OCI-LY7 (cell line): Measurements from ENCODE around the gene FAM136A. TPM values are rescaled to one million over a fixed set of nuclear protein-coding genes. Genes with fewer than 3 reads are reported as not detected.
A peak's percentile ranks its signal among the peaks of the same experiment; 100 is the strongest.

ENCODE experiments used
- BruUV-seq: library from RNA; stranded (reverse); fragments of 400-500 nt; replicated peaks from 2 replicates; lab custom pipeline; 2021; lab: Mats Ljungman, UMichigan
- CTCF ChIA-PET: fragments of 300-600 bp; sonication (Branson Sonifier 250); formaldehyde crosslinking; loops from one replicate; lab custom pipeline; 2022; ENCODE audit warnings: antibody characterized with exemption; ENCODE audit not compliant: unreplicated experiment; lab: Charles Lee
- POLR2A ChIA-PET: fragments of 300-600 bp; sonication (Branson Sonifier 250); formaldehyde crosslinking; loops from one replicate; lab custom pipeline; 2022; ENCODE audit warnings: antibody characterized with exemption; lab: Charles Lee
- DNase-seq: peaks from one replicate; pipeline ENCODE4 v3.0.0-alpha.2; 2015; ENCODE audit warnings: low spot score
- H2AFZ ChIP-seq: fragments of 200-600 bp; sonication (generic), shearing (Covaris generic); 2 replicates; pipeline ENCODE4 v1.6.1; 2014; ENCODE audit warnings: mild to moderate bottlenecking, antibody characterized with exemption, low read length, moderate library complexity
- H3K27ac ChIP-seq: fragments of 200-600 bp; sonication (generic); 2 replicates; pipeline ENCODE4 v1.5.1; 2014; ENCODE audit warnings: mixed run types, low read depth, mild to moderate bottlenecking, moderate library complexity, low read length, inconsistent platforms; ENCODE audit not compliant: poor library complexity, severe bottlenecking
- H3K36me3 ChIP-seq: fragments of 200-600 bp; sonication (generic); 2 replicates; pipeline ENCODE4 v1.6.1; 2014; ENCODE audit warnings: mild to moderate bottlenecking, antibody characterized with exemption, low read length, moderate library complexity, mixed read lengths; ENCODE audit not compliant: insufficient read depth
- H3K4me1 ChIP-seq: fragments of 200-600 bp; sonication (generic); 2 replicates; pipeline ENCODE4 v1.5.1; 2014; ENCODE audit warnings: mild to moderate bottlenecking, low read length; ENCODE audit not compliant: insufficient read depth, poor library complexity, severe bottlenecking
- H3K4me2 ChIP-seq: fragments of 200-600 bp; sonication (generic); 2 replicates; pipeline ENCODE4 v1.6.1; 2014; ENCODE audit warnings: mild to moderate bottlenecking, low read length
- H3K4me3 ChIP-seq: fragments of 200-600 bp; sonication (generic); 2 replicates; pipeline ENCODE4 v1.5.1; 2014; ENCODE audit warnings: mild to moderate bottlenecking, low read depth, low read length; ENCODE audit not compliant: poor library complexity, severe bottlenecking
- H3K79me2 ChIP-seq: fragments of 200-600 bp; sonication (generic); 2 replicates; pipeline ENCODE4 v1.6.1; 2016; ENCODE audit warnings: low read depth, mild to moderate bottlenecking, low read length, moderate library complexity, mixed read lengths; ENCODE audit not compliant: insufficient read depth
- H3K9me2 ChIP-seq: fragments of 200-600 bp; sonication (generic); 2 replicates; pipeline ENCODE4 v1.6.1; 2016; ENCODE audit warnings: mild to moderate bottlenecking, low read length, mixed read lengths; ENCODE audit not compliant: insufficient read depth
- H3K9me3 ChIP-seq: fragments of 200-600 bp; sonication (generic); 2 replicates; pipeline ENCODE4 v1.6.1; 2014; ENCODE audit warnings: mild to moderate bottlenecking, mixed run types, low read length, mixed read lengths
- H4K20me1 ChIP-seq: fragments of 200-600 bp; sonication (generic); 2 replicates; pipeline ENCODE4 v1.6.1; 2014; ENCODE audit warnings: mild to moderate bottlenecking, antibody characterized with exemption, low read length, moderate library complexity, mixed read lengths; ENCODE audit not compliant: insufficient read depth
- EZH2phosphoT487 ChIP-seq: fragments of 200-600 bp; sonication (generic); IDR thresholded peaks from 2 replicates; pipeline ENCODE4 v1.6.1; 2018; ENCODE audit warnings: low read depth, borderline replicate concordance, mild to moderate bottlenecking, mixed run types, antibody characterized with exemption, low read length, moderate library complexity, mixed read lengths
- intact Hi-C: fragments of 100-400 bp; cut with micrococcal nuclease; formaldehyde crosslinking; loops from one replicate; pipeline ENCODE4 v1.10.0; 2022; ENCODE audit not compliant: unreplicated experiment
- total RNA-seq, 2 experiments: library from RNA; depleted of rRNA in 1 of 2; stranded (reverse); fragments of >200 nt in 1 of 2; shearing (Covaris generic) in 1 of 2; gene quantifications; 2 replicates each; pipeline ENCODE4 v1.2.3, GENCODE V29; 2014 to 2022
- TF ChIP-seq, protein P1 (sequence below): fragments of 200-600 bp; sonication (generic); conservative IDR thresholded peaks from 2 replicates; pipeline ENCODE4 v1.5.1; 2014; ENCODE audit warnings: mild to moderate bottlenecking, antibody characterized with exemption, low read length, moderate library complexity, mixed read lengths

Gene FAM136A
- total RNA-seq, 2 experiments from 2014 or later, result 57.2 to 82.2 TPM

DNA sequence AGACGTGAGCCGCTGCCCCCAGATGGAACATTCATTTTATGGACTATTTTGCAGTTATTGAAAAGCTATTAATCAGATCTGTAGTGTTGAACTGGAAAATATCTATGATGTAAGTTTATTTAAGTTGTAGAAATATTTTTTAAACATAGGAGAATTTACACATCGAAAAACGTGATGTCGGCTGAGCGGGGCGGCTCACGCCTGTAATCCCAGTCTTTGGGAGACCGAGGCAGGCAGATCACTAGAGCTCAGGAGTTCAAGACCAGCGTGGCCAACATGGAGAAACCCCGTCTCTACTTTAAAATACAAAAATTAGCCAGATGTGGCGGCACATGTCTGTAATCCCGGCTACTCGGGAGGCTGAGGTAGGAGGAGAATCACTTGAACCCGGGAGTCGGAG is 51.4 kb downstream of the FAM136A start:
- Histone ChIP-seq H3K36me3 (peaks cover 10% of the 10 kb centered on the region), H3K4me3 (no peak overlapping the region), H3K9me3 (no peaks in the 10 kb centered on the region), H2AFZ (no peak overlapping the region), H3K4me2 (no peak overlapping the region), H3K9me2 (no peaks in the 10 kb centered on the region), H3K79me2 (peaks cover 29% of the 10 kb centered on the region), H3K27ac (no peak overlapping the region), H4K20me1 (peaks cover 4% of the 10 kb centered on the region; the same call in 1 of the 2 replicates), H3K4me1 (peaks cover 20% of the 10 kb centered on the region)
- ChIA-PET POLR2A (interaction anchor here (4.0 kb wide), 1 partner anchor 8 kb away, joined by 36 read pairs; the partner anchor contains the start of gene PCYOX1), CTCF (no interaction called here)
- DNase-seq, result no peak
- intact Hi-C loops, result no loop called here
- TF ChIP-seq EZH2phosphoT487, result no peak
- TF ChIP-seq, protein P1, sequence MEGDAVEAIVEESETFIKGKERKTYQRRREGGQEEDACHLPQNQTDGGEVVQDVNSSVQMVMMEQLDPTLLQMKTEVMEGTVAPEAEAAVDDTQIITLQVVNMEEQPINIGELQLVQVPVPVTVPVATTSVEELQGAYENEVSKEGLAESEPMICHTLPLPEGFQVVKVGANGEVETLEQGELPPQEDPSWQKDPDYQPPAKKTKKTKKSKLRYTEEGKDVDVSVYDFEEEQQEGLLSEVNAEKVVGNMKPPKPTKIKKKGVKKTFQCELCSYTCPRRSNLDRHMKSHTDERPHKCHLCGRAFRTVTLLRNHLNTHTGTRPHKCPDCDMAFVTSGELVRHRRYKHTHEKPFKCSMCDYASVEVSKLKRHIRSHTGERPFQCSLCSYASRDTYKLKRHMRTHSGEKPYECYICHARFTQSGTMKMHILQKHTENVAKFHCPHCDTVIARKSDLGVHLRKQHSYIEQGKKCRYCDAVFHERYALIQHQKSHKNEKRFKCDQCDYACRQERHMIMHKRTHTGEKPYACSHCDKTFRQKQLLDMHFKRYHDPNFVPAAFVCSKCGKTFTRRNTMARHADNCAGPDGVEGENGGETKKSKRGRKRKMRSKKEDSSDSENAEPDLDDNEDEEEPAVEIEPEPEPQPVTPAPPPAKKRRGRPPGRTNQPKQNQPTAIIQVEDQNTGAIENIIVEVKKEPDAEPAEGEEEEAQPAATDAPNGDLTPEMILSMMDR, result no peak
- BruUV-seq, result no TSS peak

DNA sequence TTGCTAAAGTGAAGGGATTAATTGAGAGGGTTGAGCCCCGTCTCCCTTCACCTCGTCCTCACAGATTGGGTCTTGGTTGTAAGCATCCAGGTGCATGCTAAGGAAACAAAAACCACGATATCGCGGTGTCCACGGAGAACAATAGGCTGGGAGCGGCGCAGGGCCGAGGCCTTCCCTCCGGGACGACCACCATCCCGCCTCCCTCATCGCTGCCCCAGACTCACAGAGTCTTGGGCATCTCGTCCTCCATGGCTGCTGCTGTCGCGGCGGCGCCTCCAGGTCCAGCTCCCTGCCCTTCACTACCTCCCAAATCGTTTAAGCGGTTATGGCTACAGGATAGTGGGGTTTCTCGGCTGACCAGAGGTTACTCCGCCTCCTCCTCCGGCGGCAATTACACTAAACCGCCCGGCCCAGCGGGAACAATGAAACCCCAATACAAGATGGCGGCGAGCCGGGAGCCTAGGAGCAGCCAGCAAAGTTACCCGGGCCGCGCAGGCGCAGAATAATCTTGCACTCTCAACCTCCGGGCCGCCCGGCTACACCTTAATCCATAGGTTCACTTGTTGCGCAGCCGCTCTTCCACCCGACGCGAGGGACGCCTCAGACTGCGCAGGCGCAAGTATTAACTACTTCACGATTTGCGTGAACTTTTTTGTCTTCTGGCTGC is 53.6 kb downstream of the FAM136A start, which contains the start of gene TIA1:
Gene TIA1, minus strand, starts transcription at position 448 of the 667 bp plus-strand sequence. Its CDS starts 198 bp downstream, at position 250.
- DNase-seq, result peak; percentile 100
- Histone ChIP-seq H3K79me2 (peaks cover 50% of the 10 kb centered on the region), H3K9me2 (no peaks in the 10 kb centered on the region), H3K4me3 (peak within 1 kb of the TSS; percentile 86), H3K4me1 (peaks cover 29% of the 10 kb centered on the region), H3K4me2 (peak within 1 kb of the TSS; percentile 98), H3K9me3 (no peaks in the 10 kb centered on the region), H3K27ac (peak within 1 kb of the TSS; percentile 86), H2AFZ (peak within 1 kb of the TSS; percentile 65), H3K36me3 (peaks cover 25% of the 10 kb centered on the region), H4K20me1 (peaks cover 9% of the 10 kb centered on the region)
- ChIA-PET POLR2A (interaction anchor here (1.2 to 4.0 kb wide), 5 partner anchors 8 to 57 kb away, joined by 3 to 36 read pairs (median 3); partner anchors contain the start of genes C2orf42, PCYOX1 and SNRPG), CTCF (no interaction called here)
- intact Hi-C loops, result loop anchor here (1.0 to 5.0 kb wide), 7 partner anchors 9 to 819 kb away; partner anchors contain the start of genes C2orf42, NAGK, PCBP1 and SNRPG
- BruUV-seq, result TSS peak; percentile 85
- TF ChIP-seq, protein P1, result no peak
- TF ChIP-seq EZH2phosphoT487, result no peak
